Keratinocyte (primary cell): ENCODE results near the gene PIEZO1. TPM values are rescaled to one million over a fixed set of nuclear protein-coding genes. Genes with fewer than 3 reads are reported as not detected.
A peak's percentile ranks its signal among the peaks of the same experiment; 100 is the strongest.

Source experiments
- DNase-seq: peaks from one replicate; pipeline ENCODE4 v3.0.0-alpha.2; 2011; ENCODE audit warnings: low read depth, missing footprints, low spot score
- FAIRE-seq: peaks from 2 replicates; lab custom pipeline; 2011; peaks lifted over from hg19 to GRCh38; lab: Jason Lieb, UNC
- H2AFZ ChIP-seq: 2 replicates; pipeline ENCODE4 v1.6.0; 2012; ENCODE audit warnings: low read length, control low read depth, inconsistent platforms; ENCODE audit not compliant: control insufficient read depth
- H3K27ac ChIP-seq: 2 replicates; pipeline ENCODE4 v1.5.1; 2011; ENCODE audit warnings: low read length; ENCODE audit not compliant: control insufficient read depth, insufficient read depth
- H3K27me3 ChIP-seq: 3 replicates; pipeline ENCODE4 v1.6.0; 2011; ENCODE audit warnings: low read length; ENCODE audit not compliant: control insufficient read depth, insufficient read depth; ENCODE audit errors: extremely low read depth
- H3K36me3 ChIP-seq, 2 experiments: 2 replicates in 1 of 2; 3 replicates in 1 of 2; pipeline ENCODE4 v1.5.1; 2011; ENCODE audit warnings: low read length in 2 of 2, mild to moderate bottlenecking in 1 of 2; ENCODE audit not compliant: control insufficient read depth in 2 of 2, insufficient read depth in 2 of 2; ENCODE audit errors: extremely low read depth in 1 of 2
- H3K4me1 ChIP-seq: 3 replicates; pipeline ENCODE4 v1.5.1; 2011; ENCODE audit warnings: low read length; ENCODE audit not compliant: control insufficient read depth, insufficient read depth; ENCODE audit errors: extremely low read depth
- H3K4me2 ChIP-seq: 3 replicates; pipeline ENCODE4 v1.6.0; 2011; ENCODE audit warnings: low read depth, low read length; ENCODE audit not compliant: control insufficient read depth, insufficient read depth; ENCODE audit errors: extremely low read depth
- H3K4me3 ChIP-seq, 3 experiments: fragments of 200-600 bp in 1 of 3; sonication (generic) in 1 of 3; 2 replicates in 2 of 3; 3 replicates in 1 of 3; pipeline ENCODE4 v1.5.1; 2011 to 2016; ENCODE audit warnings: low read length in 3 of 3, mild to moderate bottlenecking in 3 of 3, control low read depth in 2 of 3, inconsistent platforms in 1 of 3, low read depth in 1 of 3, mixed read lengths in 1 of 3, mixed run types in 1 of 3, moderate library complexity in 1 of 3; ENCODE audit not compliant: control insufficient read depth in 2 of 3, insufficient read depth in 2 of 3; ENCODE audit errors: extremely low read depth in 1 of 3
- H3K79me2 ChIP-seq: 2 replicates; pipeline ENCODE4 v1.6.0; 2012; ENCODE audit warnings: low read length; ENCODE audit not compliant: control insufficient read depth, insufficient read depth
- H3K9ac ChIP-seq: 3 replicates; pipeline ENCODE4 v1.6.0; 2011; ENCODE audit warnings: low read length; ENCODE audit not compliant: control insufficient read depth, insufficient read depth; ENCODE audit errors: extremely low read depth
- H3K9me1 ChIP-seq: 3 replicates; pipeline ENCODE4 v1.6.0; 2011; ENCODE audit warnings: low read length; ENCODE audit not compliant: control insufficient read depth, insufficient read depth; ENCODE audit errors: extremely low read depth
- H3K9me3 ChIP-seq: 2 replicates; pipeline ENCODE4 v1.5.1; 2012; ENCODE audit warnings: low read depth, low read length; ENCODE audit not compliant: control insufficient read depth
- H4K20me1 ChIP-seq: 3 replicates; pipeline ENCODE4 v1.6.0; 2011; ENCODE audit warnings: low read length; ENCODE audit not compliant: control insufficient read depth, insufficient read depth; ENCODE audit errors: extremely low read depth
- CTCF ChIP-seq, 3 experiments: IDR thresholded peaks in 1 of 3; conservative IDR thresholded peaks in 1 of 3; optimal IDR thresholded peaks in 1 of 3; 2 replicates in 2 of 3; 3 replicates in 1 of 3; pipeline versions ENCODE3 to v1.5.1; 2011; ENCODE audit warnings: low read length in 3 of 3, mild to moderate bottlenecking in 3 of 3, moderate library complexity in 2 of 3, control low read depth in 1 of 3, inconsistent platforms in 1 of 3; ENCODE audit not compliant: insufficient read depth in 2 of 3; ENCODE audit errors: extremely low read depth in 1 of 3
- EZH2 ChIP-seq: IDR thresholded peaks from one replicate; pipeline ENCODE4 v1.6.1; 2012; ENCODE audit warnings: inconsistent platforms, mild to moderate bottlenecking, low read length, moderate library complexity
- dilution Hi-C: fragments of 300-500 bp; cut with MboI; formaldehyde crosslinking; loops from one replicate; pipeline ENCODE4 v1.7.0; 2020; ENCODE audit warnings: low sequenced_read_pairs; ENCODE audit not compliant: extremely low pct_ligation_motif_present
- polyA plus RNA-seq, 5 experiments: library from polyadenylated mRNA; depleted of rRNA in 3 of 5; stranded (reverse) in 3 of 5; stranded (forward) in 1 of 5; unstranded in 1 of 5; fragments of >200 nt; gene quantifications; 1 replicate in 1 of 5; 2 replicates in 3 of 5; 3 replicates in 1 of 5; pipeline versions ENCODE4 v1.2.1 to v1.2.3, GENCODE V29; 2011 to 2012; ENCODE audit warnings: missing spikeins in 2 of 5, low read depth in 1 of 5, low replicate concordance in 1 of 5

PIEZO1 gene
- polyA plus RNA-seq, 1 donor (not counting 4 experiments of a cell fraction or from before 2014, with no cell fraction given): 62.8 TPM

- no peak for TF ChIP-seq EZH2
- no peak for TF ChIP-seq CTCF (optimal IDR thresholded peaks at IDR 0.05 in 1 of 3, IDR thresholded peaks at IDR 0.05 in 1 of 3, conservative IDR thresholded peaks at IDR 0.05 in 1 of 3; ENCODE audit: extremely low read depth in 1 of 3, insufficient read depth in 2 of 3, low read length in 3 of 3)
- H4K20me1 ChIP-seq: no peaks in the 10 kb centered on the region
Observed at GRCh38 chr16:88706229-88706964, 78.6 kb downstream of the PIEZO1 start, which contains the start of the genes CTU2 and RNF166. Gene CTU2 (plus strand): TSS chr16:88706503. CDS start chr16:88706531, 28 bp downstream. Gene RNF166 (minus strand): TSS chr16:88706408. CDS start chr16:88706325, 83 bp downstream.

GRCh38 chr16:88705801-88706228, 79.2 kb downstream of the PIEZO1 start:
- Histone ChIP-seq H3K27me3 (no peaks in the 10 kb centered on the region), H4K20me1 (no peaks in the 10 kb centered on the region), H3K4me3 (peak overlapping the region; percentile 92 to 97 (median 95)), H2AFZ (peak overlapping the region; percentile 22), H3K4me1 (peaks cover 9% of the 10 kb centered on the region), H3K36me3 (peaks cover 2 to 5% of the 10 kb centered on the region in 2 experiments), H3K9ac (peak overlapping the region; percentile 85), H3K9me1 (no peaks in the 10 kb centered on the region), H3K27ac (no peak overlapping the region), H3K9me3 (no peaks in the 10 kb centered on the region), H3K79me2 (peaks cover 21% of the 10 kb centered on the region), H3K4me2 (peak overlapping the region; percentile 91)
- FAIRE-seq (no peak), DNase-seq (no peak)
- dilution Hi-C loops: no loop called here
- no peak for TF ChIP-seq CTCF (optimal IDR thresholded peaks at IDR 0.05 in 1 of 3, IDR thresholded peaks at IDR 0.05 in 1 of 3, conservative IDR thresholded peaks at IDR 0.05 in 1 of 3; ENCODE audit: extremely low read depth in 1 of 3, insufficient read depth in 2 of 3, low read length in 3 of 3)
- no peak for TF ChIP-seq EZH2

More at GRCh38 chr16:88706229-88706964, 78.6 kb downstream of the PIEZO1 start, which contains the start of the genes CTU2 and RNF166:
- Histone ChIP-seq H2AFZ (peak within 1 kb of the TSS; percentile 89), H3K27me3 (no peaks in the 10 kb centered on the region), H3K79me2 (peaks cover 21% of the 10 kb centered on the region), H3K9me1 (no peaks in the 10 kb centered on the region), H3K9ac (peak within 1 kb of the TSS; percentile 85), H3K36me3 (peaks cover 4 to 5% of the 10 kb centered on the region in 2 experiments), H3K4me3 (peak within 1 kb of the TSS; percentile 92 to 97 (median 95)), H3K27ac (peak within 1 kb of the TSS; percentile 58), H3K4me1 (peaks cover 9% of the 10 kb centered on the region), H3K9me3 (no peaks in the 10 kb centered on the region), H3K4me2 (peak within 1 kb of the TSS; percentile 91)
- no peak for DNase-seq
- dilution Hi-C loops: no loop called here
- FAIRE-seq: no peak
